SK-N-SH (cell line): ENCODE measurements around the gene TPSG1. TPM values are rescaled to one million over a fixed set of nuclear protein-coding genes. Genes with fewer than 3 reads are reported as not detected.

Source experiments
- CTCF ChIA-PET: fragments of 300-600, 350-600 bp; formaldehyde crosslinking; extraction: SDS; loops from one replicate; lab custom pipeline; 2021; lab: Yijun Ruan, JAX
- POLR2A ChIA-PET: fragments of 350-600 bp; sonication (Branson Sonifier 250); formaldehyde crosslinking; extraction: SDS; loops from one replicate; lab custom pipeline; 2020; ENCODE audit warnings: antibody characterized with exemption, inconsistent platforms; lab: Yijun Ruan, JAX
- DNase-seq: peaks from one replicate; pipeline ENCODE4 v3.0.0; 2012
- H2AFZ ChIP-seq: fragments of 200-600 bp; sonication (generic); 2 replicates; pipeline ENCODE4 v1.8.1; 2016; ENCODE audit warnings: antibody characterized with exemption, mild to moderate bottlenecking, low read depth
- H3F3A ChIP-seq: fragments of 200-600 bp; sonication (generic); replicated peaks from 2 replicates; pipeline ENCODE3; 2016; ENCODE audit warnings: antibody characterized with exemption, mild to moderate bottlenecking; ENCODE audit not compliant: insufficient read depth
- H3K27ac ChIP-seq, 2 experiments: fragments of 200-500 bp in 1 of 2; fragments of 200-600 bp in 1 of 2; sonication (Bioruptor generic) in 1 of 2; sonication (generic), shearing (Covaris generic) in 1 of 2; 2 replicates each; pipeline versions ENCODE4 v1.5.1 to v1.6.1; 2014 to 2016; ENCODE audit warnings: low read depth in 2 of 2, inconsistent platforms in 1 of 2, low read length in 1 of 2, mild to moderate bottlenecking in 1 of 2, mixed read lengths in 1 of 2
- H3K27me3 ChIP-seq: fragments of 200-600 bp; sonication (generic), shearing (Covaris generic); 2 replicates; pipeline ENCODE4 v1.6.1; 2016; ENCODE audit warnings: mixed run types; ENCODE audit not compliant: insufficient read depth
- H3K36me3 ChIP-seq, 2 experiments: fragments of 200-500 bp in 1 of 2; fragments of 200-600 bp in 1 of 2; sonication (Bioruptor generic) in 1 of 2; sonication (generic) in 1 of 2; replicated peaks in 1 of 2; 2 replicates each; pipeline versions ENCODE3 to v1.5.1; 2014 to 2016; ENCODE audit warnings: low read length in 1 of 2, mild to moderate bottlenecking in 1 of 2; ENCODE audit not compliant: insufficient read depth in 2 of 2, control insufficient read depth in 1 of 2
- H3K4me1 ChIP-seq, 2 experiments: fragments of 200-500 bp in 1 of 2; fragments of 200-600 bp in 1 of 2; sonication (Bioruptor generic) in 1 of 2; sonication (generic), shearing (Covaris generic) in 1 of 2; 2 replicates each; pipeline versions ENCODE4 v1.5.1 to v1.6.1; 2014 to 2016; ENCODE audit warnings: low read depth in 1 of 2, low read length in 1 of 2, mixed run types in 1 of 2; ENCODE audit not compliant: insufficient read depth in 2 of 2, control insufficient read depth in 1 of 2
- H3K4me2 ChIP-seq: fragments of 200-600 bp; sonication (generic), shearing (Covaris generic); 2 replicates; pipeline ENCODE4 v1.6.1; 2017; ENCODE audit warnings: mixed run types
- H3K4me3 ChIP-seq, 2 experiments: fragments of 200-500 bp in 1 of 2; fragments of 200-600 bp in 1 of 2; sonication (Bioruptor generic) in 1 of 2; sonication (generic), shearing (Covaris generic) in 1 of 2; 2 replicates each; pipeline versions ENCODE4 v1.5.1 to v1.8.1; 2014 to 2016; ENCODE audit warnings: low read depth in 2 of 2, inconsistent platforms in 1 of 2, low read length in 1 of 2, mild to moderate bottlenecking in 1 of 2, mixed read lengths in 1 of 2, moderate library complexity in 1 of 2
- H3K79me2 ChIP-seq: fragments of 200-600 bp; sonication (generic); 2 replicates; pipeline ENCODE4 v1.8.1; 2017; ENCODE audit warnings: mild to moderate bottlenecking; ENCODE audit not compliant: insufficient read depth
- H3K9ac ChIP-seq: fragments of 200-600 bp; sonication (generic); 2 replicates; pipeline ENCODE4 v1.6.1; 2017; ENCODE audit warnings: mixed run types
- H3K9me2 ChIP-seq: fragments of 200-600 bp; sonication (generic); 2 replicates; pipeline ENCODE4 v1.6.1; 2017; ENCODE audit warnings: mixed run types
- H3K9me3 ChIP-seq: fragments of 200-600 bp; sonication (generic); 2 replicates; pipeline ENCODE4 v1.6.1; 2017; ENCODE audit warnings: mixed run types, mild to moderate bottlenecking, moderate library complexity
- H4K20me1 ChIP-seq: fragments of 200-600 bp; sonication (generic); 2 replicates; pipeline ENCODE4 v1.6.1; 2017; ENCODE audit warnings: mild to moderate bottlenecking, mixed run types; ENCODE audit not compliant: insufficient read depth
- CHD2 ChIP-seq: fragments of 150-350 bp; IDR thresholded peaks from 2 replicates; pipeline ENCODE4 v1.6.1; 2018; ENCODE audit warnings: low read length; ENCODE audit not compliant: partially characterized antibody
- EZH2phosphoT487 ChIP-seq: fragments of 200-600 bp; sonication (generic); IDR thresholded peaks from 2 replicates; pipeline ENCODE4 v1.6.1; 2017; ENCODE audit warnings: low read depth, mixed run types, mild to moderate bottlenecking, antibody characterized with exemption, moderate library complexity, borderline replicate concordance
- FOXJ3 ChIP-seq: sonication (generic); formaldehyde crosslinking; IDR thresholded peaks from 2 replicates; pipeline ENCODE4 v1.5.1; 2020; ENCODE audit warnings: mild to moderate bottlenecking, missing genetic modification reagents
- FOXM1 ChIP-seq: IDR thresholded peaks from 2 replicates; pipeline ENCODE4 v1.4.0; 2012; ENCODE audit warnings: low read depth, mild to moderate bottlenecking
- GABPA ChIP-seq: IDR thresholded peaks from 2 replicates; pipeline ENCODE4 v1.4.0; 2012; ENCODE audit warnings: low read depth, mild to moderate bottlenecking
- GATA2 ChIP-seq: sonication (generic); formaldehyde crosslinking; IDR thresholded peaks from 2 replicates; pipeline ENCODE4 v1.5.0; 2020; ENCODE audit warnings: mild to moderate bottlenecking, missing genetic modification reagents
- MAX ChIP-seq: IDR thresholded peaks from 2 replicates; pipeline ENCODE4 v1.4.0; 2012; ENCODE audit warnings: low read depth
- NFIC ChIP-seq: IDR thresholded peaks from 2 replicates; pipeline ENCODE4 v1.4.0; 2012; ENCODE audit warnings: borderline replicate concordance
- NRF1 ChIP-seq: IDR thresholded peaks from 2 replicates; pipeline ENCODE4 v1.6.1; 2012; ENCODE audit warnings: low read depth, mild to moderate bottlenecking, low read length
- RCOR1 ChIP-seq: fragments of 150-350 bp; IDR thresholded peaks from 2 replicates; pipeline ENCODE4 v1.6.1; 2017; ENCODE audit warnings: antibody characterized with exemption, low read length
- REST ChIP-seq: IDR thresholded peaks from 2 replicates; pipeline ENCODE4 v1.6.1; 2012; ENCODE audit warnings: mild to moderate bottlenecking, low read depth, low read length, moderate library complexity
- RFX5 ChIP-seq: IDR thresholded peaks from 2 replicates; pipeline ENCODE4 v1.6.1; 2012; ENCODE audit warnings: mild to moderate bottlenecking, improper control_type of control experiment, low read length
- TAF1 ChIP-seq: IDR thresholded peaks from 2 replicates; pipeline ENCODE4 v1.6.1; 2012; ENCODE audit warnings: low read depth, mild to moderate bottlenecking, low read length, moderate library complexity, borderline replicate concordance
- TEAD4 ChIP-seq: IDR thresholded peaks from 2 replicates; pipeline ENCODE4 v1.4.0; 2012; ENCODE audit warnings: mild to moderate bottlenecking, borderline replicate concordance; ENCODE audit not compliant: insufficient read depth
- USF1 ChIP-seq: IDR thresholded peaks from 2 replicates; pipeline ENCODE4 v1.4.0; 2012; ENCODE audit warnings: low read depth, borderline replicate concordance
- USF2 ChIP-seq: fragments of 150-350 bp; IDR thresholded peaks from 2 replicates; pipeline ENCODE4 v1.6.1; 2017; ENCODE audit warnings: antibody characterized with exemption, low read length, low read depth, borderline replicate concordance
- YY1 ChIP-seq: IDR thresholded peaks from 2 replicates; pipeline ENCODE4 v1.4.0; 2012; ENCODE audit warnings: low read depth, mild to moderate bottlenecking
- ZBTB33 ChIP-seq: IDR thresholded peaks from 2 replicates; pipeline ENCODE4 v1.4.0; 2012; ENCODE audit warnings: low read depth, borderline replicate concordance
- WGBS: methylation state at CpG from one replicate; pipeline ENCODE4 v1.1.6; 2017; ENCODE audit warnings: low lambda C conversion rate; 5-methylcytosine and 5-hydroxymethylcytosine counted together
- polyA plus RNA-seq, 3 experiments: library from polyadenylated mRNA; depleted of rRNA; stranded (reverse); fragments of >200 nt; gene quantifications; 2 replicates each; pipeline ENCODE4 v1.2.3, GENCODE V29; 2012
- TF ChIP-seq, protein P1 (sequence below): fragments of 150-350 bp; IDR thresholded peaks from 2 replicates; pipeline ENCODE4 v1.6.1; 2016; ENCODE audit warnings: mild to moderate bottlenecking, low read depth, low read length
- TF ChIP-seq, protein P2 (sequence below): IDR thresholded peaks from 2 replicates; pipeline ENCODE4; 2012

TPSG1 gene
- polyA plus RNA-seq, 1 of the 3 experiments (the other 2 are of a cell fraction), result not detected

- ChIA-PET POLR2A (no interaction called here), CTCF (interaction anchor here (1.7 to 1.8 kb wide), 2 partner anchors 9 to 66 kb away, joined by 3 to 7 read pairs; no protein-coding TSS in a partner anchor)
Observed at GRCh38 chr16:1171854-1172428, 53.1 kb downstream of the TPSG1 start.

More at GRCh38 chr16:1171854-1172428, 53.1 kb downstream of the TPSG1 start:
- H4K20me1 ChIP-seq, result 0 out of 2 replicates have a peak, but pooled peaks cover 3% of the 10 kb centered on the region
- no peaks in the 10 kb centered on the region for H3K79me2 ChIP-seq
- DNase-seq, result no peak
- H3K9me3 ChIP-seq, result no peaks in the 10 kb centered on the region
- TF ChIP-seq GABPA (no peak), TEAD4 (no peak), NFIC (no peak), YY1 (no peak), REST (no peak), MAX (no peak), USF2 (no peak), FOXM1 (no peak), EZH2phosphoT487 (no peak), ZBTB33 (no peak), TAF1 (no peak), GATA2 (CRISPR knock-in tag) (no peak), CHD2 (no peak), NRF1 (no peak), RCOR1 (no peak), RFX5 (no peak), FOXJ3 (CRISPR knock-in tag) (no peak), USF1 (no peak)
- TF ChIP-seq, protein P1, sequence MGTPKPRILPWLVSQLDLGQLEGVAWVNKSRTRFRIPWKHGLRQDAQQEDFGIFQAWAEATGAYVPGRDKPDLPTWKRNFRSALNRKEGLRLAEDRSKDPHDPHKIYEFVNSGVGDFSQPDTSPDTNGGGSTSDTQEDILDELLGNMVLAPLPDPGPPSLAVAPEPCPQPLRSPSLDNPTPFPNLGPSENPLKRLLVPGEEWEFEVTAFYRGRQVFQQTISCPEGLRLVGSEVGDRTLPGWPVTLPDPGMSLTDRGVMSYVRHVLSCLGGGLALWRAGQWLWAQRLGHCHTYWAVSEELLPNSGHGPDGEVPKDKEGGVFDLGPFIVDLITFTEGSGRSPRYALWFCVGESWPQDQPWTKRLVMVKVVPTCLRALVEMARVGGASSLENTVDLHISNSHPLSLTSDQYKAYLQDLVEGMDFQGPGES, result no peak
- TF ChIP-seq, protein P2, sequence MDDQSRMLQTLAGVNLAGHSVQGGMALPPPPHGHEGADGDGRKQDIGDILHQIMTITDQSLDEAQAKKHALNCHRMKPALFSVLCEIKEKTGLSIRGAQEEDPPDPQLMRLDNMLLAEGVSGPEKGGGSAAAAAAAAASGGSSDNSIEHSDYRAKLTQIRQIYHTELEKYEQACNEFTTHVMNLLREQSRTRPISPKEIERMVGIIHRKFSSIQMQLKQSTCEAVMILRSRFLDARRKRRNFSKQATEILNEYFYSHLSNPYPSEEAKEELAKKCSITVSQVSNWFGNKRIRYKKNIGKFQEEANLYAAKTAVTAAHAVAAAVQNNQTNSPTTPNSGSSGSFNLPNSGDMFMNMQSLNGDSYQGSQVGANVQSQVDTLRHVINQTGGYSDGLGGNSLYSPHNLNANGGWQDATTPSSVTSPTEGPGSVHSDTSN, result no peak
- no peaks in the 10 kb centered on the region for H3F3A ChIP-seq
- WGBS, result 56% methylated on average over 14 of the region's 36 CpGs
- no peak overlapping the region for H3K27ac ChIP-seq
- no peak overlapping the region for H3K4me2 ChIP-seq
- H3K9ac ChIP-seq, result no peak overlapping the region
- no peak overlapping the region for H3K4me3 ChIP-seq
- H3K27me3 ChIP-seq, result peaks cover 83% of the 10 kb centered on the region
- H3K9me2 ChIP-seq, result no peaks in the 10 kb centered on the region
- H3K4me1 ChIP-seq, result no peaks in the 10 kb centered on the region
- H2AFZ ChIP-seq, result no peak overlapping the region
- no peaks in the 10 kb centered on the region for H3K36me3 ChIP-seq
